Sigmoid colon (tissue), 7 donors: ENCODE results near the gene APOO. TPM values are rescaled to one million over a fixed set of nuclear protein-coding genes. Genes with fewer than 3 reads are reported as not detected.
"Not testable (repeated sequence)": the region's sequence is repeated elsewhere in the genome, so short reads cannot be mapped to it uniquely, and the experiment has no call there.

Experiments
- DNase-seq: peaks from one replicate; pipeline ENCODE4 v3.0.0-alpha.2; 2019
- H3K27ac ChIP-seq, 4 donors: fragments of 200-600 bp; sonication (generic); one replicate each; pipeline ENCODE4 v1.5.1; 2016 to 2019; ENCODE audit warnings: mild to moderate bottlenecking in 1 of 4
- H3K27me3 ChIP-seq, 3 donors: fragments of 200-600 bp; sonication (generic); one replicate each; pipeline ENCODE4 v1.5.1; 2019; ENCODE audit warnings: mild to moderate bottlenecking in 1 of 3
- H3K36me3 ChIP-seq, 4 donors: fragments of 200-600 bp; sonication (generic); one replicate each; pipeline ENCODE4 v1.5.1; 2016 to 2019
- H3K4me1 ChIP-seq, 4 donors: fragments of 200-600 bp; sonication (generic); one replicate each; pipeline ENCODE4 v1.5.1; 2017 to 2019
- H3K4me3 ChIP-seq, 4 donors: fragments of 200-600 bp; sonication (generic); one replicate each; pipeline ENCODE4 v1.5.1; 2017 to 2019; ENCODE audit warnings: mild to moderate bottlenecking in 2 of 4, moderate library complexity in 1 of 4
- H3K9me3 ChIP-seq, 4 donors: fragments of 200-600 bp in 3 of 4; sonication (generic) in 3 of 4; one replicate each; pipeline versions ENCODE4 v1.5.1 to v1.6.1; 2013 to 2019
- CTCF ChIP-seq, 4 experiments: fragments of 450-650 bp in 3 of 4; fragments of 200-600 bp in 1 of 4; IDR thresholded peaks; one replicate each; pipeline ENCODE4 v1.5.1; 2016 to 2019; ENCODE audit warnings: antibody characterized with exemption in 4 of 4, mild to moderate bottlenecking in 3 of 4, moderate library complexity in 2 of 4
- EP300 ChIP-seq, 4 donors: sonication (generic); formaldehyde crosslinking; IDR thresholded peaks; one replicate each; pipeline ENCODE4 v1.6.1; 2017; ENCODE audit warnings: antibody characterized with exemption in 4 of 4
- POLR2A ChIP-seq, 2 donors: fragments of 450-650 bp; IDR thresholded peaks; one replicate each; pipeline ENCODE4 v1.6.1; 2016; ENCODE audit warnings: antibody characterized with exemption in 2 of 2, mild to moderate bottlenecking in 2 of 2, moderate library complexity in 2 of 2
- POLR2AphosphoS5 ChIP-seq, 4 donors: sonication (generic); formaldehyde crosslinking; IDR thresholded peaks; one replicate each; pipeline ENCODE4 v1.6.1; 2017; ENCODE audit warnings: antibody characterized with exemption in 4 of 4
- WGBS, 2 donors: extraction: QIAGEN DNeasy Blood & Tissue Kit; methylation state at CpG; one replicate each; pipeline ENCODE4 v1.1.7; 2013; 5-methylcytosine and 5-hydroxymethylcytosine counted together
- intact Hi-C: fragments of 100-400 bp; cut with DNase I; formaldehyde crosslinking; loops from one replicate; pipeline ENCODE4 v1.15.1; 2023
- polyA plus RNA-seq, 3 donors: library from polyadenylated mRNA; stranded (reverse); fragments of 200-250 nt; gene quantifications; one replicate each; pipeline ENCODE4 v1.2.3, GENCODE V29; 2013
- total RNA-seq, 4 donors: library from RNA; depleted of rRNA; stranded (reverse); fragments of >200 nt; gene quantifications; one replicate each; pipeline ENCODE4 v1.1.0, GENCODE V29; 2016
- donor health status: healthy with polysubstance abuse.
- donor health status: Bipolar disorder and iron deficiency.
- donor health status: healthy.

Gene APOO
- total and polyA plus RNA-seq, 7 donors = 6.1 to 27.0 (median 10.2) TPM

GRCh38 chrX:23861215-23861896 lies 46.4 kb downstream of the APOO start:
- Histone ChIP-seq H3K27ac (no peak overlapping the region), H3K4me1 (no peaks in the 10 kb centered on the region), H3K27me3 (no peaks in the 10 kb centered on the region), H3K4me3 (no peak overlapping the region), H3K36me3 (no peaks in the 10 kb centered on the region), H3K9me3 (no peaks in the 10 kb centered on the region)
- 91 to 95% methylated on average over 6 of the region's 6 CpGs for WGBS, 2 donors
- no peak for DNase-seq
- TF ChIP-seq EP300 (IDR thresholded peaks at IDR 0.05) (no peak), POLR2AphosphoS5 (IDR thresholded peaks at IDR 0.05) (no peak), CTCF (IDR thresholded peaks at IDR 0.05) (no peak), POLR2A (IDR thresholded peaks at IDR 0.05) (no peak)
- intact Hi-C loops = no loop called here

- not testable (repeated sequence) for H3K4me3 ChIP-seq, DNase-seq
- 95% methylated on average over 7 of the region's 7 CpGs for WGBS, 2 donors
These were observed 48.5 kb downstream of the APOO start for GRCh38 chrX:23859238-23859637.

GRCh38 chrX:23857935-23858334 lies 49.8 kb downstream of the APOO start:
- WGBS, 2 donors = 95 to 97% methylated on average over 5 of the region's 5 CpGs
- DNase-seq = no peak
- Histone ChIP-seq H3K27ac (no peak overlapping the region), H3K36me3 (no peaks in the 10 kb centered on the region), H3K4me1 (no peaks in the 10 kb centered on the region), H3K9me3 (no peaks in the 10 kb centered on the region), H3K27me3 (no peaks in the 10 kb centered on the region), H3K4me3 (no peak overlapping the region)
- intact Hi-C loops = no loop called here
- no peak for TF ChIP-seq EP300 (IDR thresholded peaks at IDR 0.05)
- TF ChIP-seq CTCF (IDR thresholded peaks at IDR 0.05) = no peak
- no peak for TF ChIP-seq POLR2AphosphoS5 (IDR thresholded peaks at IDR 0.05)
- no peak for TF ChIP-seq POLR2A (IDR thresholded peaks at IDR 0.05)

More at GRCh38 chrX:23859238-23859637, 48.5 kb downstream of the APOO start:
- H3K27me3 ChIP-seq, H3K4me1 ChIP-seq, intact Hi-C loops, H3K9me3 ChIP-seq, H3K36me3 ChIP-seq, H3K27ac ChIP-seq: not testable (repeated sequence)

GRCh38 chrX:23857363-23857762 lies 50.4 kb downstream of the APOO start:
- no peak for TF ChIP-seq CTCF (IDR thresholded peaks at IDR 0.05)
- TF ChIP-seq EP300 (IDR thresholded peaks at IDR 0.05) = no peak
- no peak for TF ChIP-seq POLR2A (IDR thresholded peaks at IDR 0.05)
- TF ChIP-seq POLR2AphosphoS5 (IDR thresholded peaks at IDR 0.05) = no peak
- no peak for DNase-seq
- H3K4me1 ChIP-seq = no peaks in the 10 kb centered on the region
- no peaks in the 10 kb centered on the region for H3K27me3 ChIP-seq
- intact Hi-C loops = no loop called here
- H3K4me3 ChIP-seq = no peak overlapping the region
- no peak overlapping the region for H3K27ac ChIP-seq
- no peaks in the 10 kb centered on the region for H3K36me3 ChIP-seq
- no peaks in the 10 kb centered on the region for H3K9me3 ChIP-seq

- no peaks in the 10 kb centered on the region for H3K27me3 ChIP-seq
- no peaks in the 10 kb centered on the region for H3K4me1 ChIP-seq
- no peak overlapping the region for H3K4me3 ChIP-seq
- DNase-seq = no peak
- 91 to 92% methylated on average over 4 of the region's 4 CpGs for WGBS, 2 donors
- intact Hi-C loops = no loop called here
- no peaks in the 10 kb centered on the region for H3K9me3 ChIP-seq
- TF ChIP-seq EP300 (IDR thresholded peaks at IDR 0.05) (no peak), POLR2A (IDR thresholded peaks at IDR 0.05) (no peak), POLR2AphosphoS5 (IDR thresholded peaks at IDR 0.05) (no peak), CTCF (IDR thresholded peaks at IDR 0.05) (no peak)
- H3K27ac ChIP-seq = no peak overlapping the region
- no peaks in the 10 kb centered on the region for H3K36me3 ChIP-seq
These were observed 52.2 kb downstream of the APOO start for GRCh38 chrX:23855569-23855968.
